COLO668 (cell line): ENCODE results near the gene CHST11.

Experiments used
- DNase-seq: peaks from one replicate; lab custom pipeline; 2025; ENCODE audit not compliant: unreplicated experiment; lab: John Stamatoyannopoulos, UW

Gene CHST11

GRCh38 chr12:104456417-104456949, at the start of gene CHST11:
Gene CHST11, plus strand, starts transcription at chr12:104456948.
- DNase-seq, result peak; percentile 89

DNA sequence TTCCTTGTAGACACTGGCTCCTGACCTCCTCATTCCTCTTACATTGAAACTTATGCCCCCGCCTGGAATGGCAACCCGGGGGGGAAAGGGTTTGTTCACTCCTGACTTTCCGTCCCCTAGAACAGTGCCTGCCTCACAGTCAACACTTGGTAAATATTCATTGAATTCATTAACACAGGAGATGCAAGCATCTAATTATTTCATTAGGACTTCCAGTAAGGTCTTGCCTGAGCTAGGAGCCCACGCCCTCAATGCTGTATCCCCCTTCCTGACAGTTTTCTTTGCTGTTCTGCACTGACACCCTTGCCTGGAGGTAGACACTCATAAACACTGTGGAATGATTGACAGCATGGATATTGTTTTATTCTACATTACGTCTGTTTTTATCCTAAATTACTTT, 49.3 kb upstream of the CHST11 start:
- no peak for DNase-seq

GRCh38 chr12:104407922-104408321, 48.8 kb upstream of the CHST11 start:
- DNase-seq, result no peak

DNA sequence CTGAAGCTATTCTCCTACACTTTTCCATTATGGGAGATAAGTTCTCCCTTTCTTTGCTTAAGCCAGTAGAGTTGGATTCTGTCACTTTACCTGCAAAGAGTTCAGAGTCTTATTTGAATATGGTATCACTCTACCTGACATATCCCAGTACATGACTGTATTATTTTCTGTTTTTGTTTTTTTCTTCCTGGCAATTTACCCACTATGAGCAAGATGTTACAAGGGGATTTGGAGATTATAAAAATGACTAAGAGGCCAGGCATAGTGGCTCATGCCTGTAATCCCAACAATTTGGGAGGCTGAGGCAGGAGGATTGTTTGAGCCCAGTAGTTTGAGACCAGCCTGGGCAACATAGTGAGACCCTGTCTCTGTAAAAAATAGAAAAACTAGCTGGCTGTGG, 46.4 kb upstream of the CHST11 start:
- DNase-seq, result no peak

GRCh38 chr12:104410786-104411185, 46.0 kb upstream of the CHST11 start:
- no peak for DNase-seq

DNA sequence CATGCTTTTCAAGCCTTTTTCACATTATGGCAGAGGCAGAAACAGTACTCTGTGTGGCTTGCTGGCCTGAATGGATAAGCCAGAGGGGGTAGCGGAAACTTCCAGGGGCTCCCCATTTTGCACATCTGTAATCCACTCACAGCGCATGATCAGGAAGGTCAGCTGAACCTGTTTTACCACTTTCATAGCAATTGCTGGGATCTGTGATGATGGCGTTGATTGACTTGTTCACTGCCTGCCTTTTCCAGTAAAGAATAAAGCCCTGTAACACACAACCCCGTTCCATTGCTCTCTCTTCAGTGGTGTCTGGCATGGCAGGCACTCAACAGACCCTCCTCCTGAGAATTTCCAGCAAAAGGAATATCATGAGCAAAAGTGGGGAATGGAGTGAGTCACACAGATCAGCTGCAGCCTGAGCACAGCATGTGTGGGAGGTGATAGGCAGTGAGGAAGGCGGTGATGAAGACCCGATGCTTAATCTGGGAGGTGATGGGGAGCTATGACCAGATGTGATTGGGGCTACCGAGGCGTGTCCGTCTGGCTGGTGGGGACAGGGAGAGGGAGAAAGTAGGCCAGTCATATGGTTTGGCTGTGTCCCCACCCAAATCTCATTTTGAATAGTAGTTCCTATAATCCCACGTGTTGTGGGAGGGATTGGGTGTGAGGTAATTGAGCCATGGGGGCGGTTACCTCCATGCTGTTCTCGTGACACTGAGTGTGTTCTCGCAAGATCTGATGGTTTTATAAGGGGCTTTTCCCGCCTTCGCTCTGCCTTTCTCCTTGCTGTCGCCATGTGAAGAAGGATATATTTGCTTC, 44.7 kb upstream of the CHST11 start:
- DNase-seq, result no peak

DNA sequence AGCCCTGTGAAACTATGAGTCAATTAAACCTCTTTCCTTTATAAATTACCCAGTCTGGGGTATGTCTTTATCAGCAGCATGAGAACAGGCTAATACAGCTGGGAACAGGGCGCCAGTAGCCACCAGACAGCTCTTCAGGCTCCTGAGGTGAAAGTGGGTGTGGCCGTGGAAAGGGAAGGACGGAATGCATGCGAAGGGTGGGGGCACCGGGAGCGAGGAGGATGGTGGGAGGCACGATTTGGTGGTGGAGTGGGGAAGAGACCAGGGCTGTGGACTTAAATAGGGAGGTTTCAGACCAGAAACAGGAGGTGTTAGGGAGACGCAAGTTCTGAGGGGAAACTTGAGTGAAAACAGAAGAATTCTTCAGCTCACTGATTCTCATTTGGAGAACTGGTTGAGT, 44.1 kb upstream of the CHST11 start:
- DNase-seq, result no peak

DNA sequence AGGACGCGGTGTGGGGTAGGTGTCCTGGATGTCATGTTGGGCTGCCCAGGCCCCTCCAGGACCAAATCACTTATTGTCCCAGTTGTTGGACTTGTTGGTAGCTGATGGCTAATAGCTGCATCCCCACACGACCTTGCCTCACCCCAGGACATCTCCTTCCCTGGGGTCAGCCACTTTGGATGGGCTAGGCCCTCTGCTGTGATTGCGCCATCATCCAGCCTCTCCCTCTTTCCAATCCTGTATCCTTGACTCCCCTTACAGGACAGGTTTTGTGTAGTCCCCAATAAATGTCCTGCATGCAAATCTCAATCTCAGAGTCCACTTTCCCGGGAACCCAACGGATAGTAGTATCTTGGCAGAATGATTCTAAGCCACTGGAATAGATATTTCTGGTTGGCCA, 43.4 kb upstream of the CHST11 start:
- no peak for DNase-seq

DNA sequence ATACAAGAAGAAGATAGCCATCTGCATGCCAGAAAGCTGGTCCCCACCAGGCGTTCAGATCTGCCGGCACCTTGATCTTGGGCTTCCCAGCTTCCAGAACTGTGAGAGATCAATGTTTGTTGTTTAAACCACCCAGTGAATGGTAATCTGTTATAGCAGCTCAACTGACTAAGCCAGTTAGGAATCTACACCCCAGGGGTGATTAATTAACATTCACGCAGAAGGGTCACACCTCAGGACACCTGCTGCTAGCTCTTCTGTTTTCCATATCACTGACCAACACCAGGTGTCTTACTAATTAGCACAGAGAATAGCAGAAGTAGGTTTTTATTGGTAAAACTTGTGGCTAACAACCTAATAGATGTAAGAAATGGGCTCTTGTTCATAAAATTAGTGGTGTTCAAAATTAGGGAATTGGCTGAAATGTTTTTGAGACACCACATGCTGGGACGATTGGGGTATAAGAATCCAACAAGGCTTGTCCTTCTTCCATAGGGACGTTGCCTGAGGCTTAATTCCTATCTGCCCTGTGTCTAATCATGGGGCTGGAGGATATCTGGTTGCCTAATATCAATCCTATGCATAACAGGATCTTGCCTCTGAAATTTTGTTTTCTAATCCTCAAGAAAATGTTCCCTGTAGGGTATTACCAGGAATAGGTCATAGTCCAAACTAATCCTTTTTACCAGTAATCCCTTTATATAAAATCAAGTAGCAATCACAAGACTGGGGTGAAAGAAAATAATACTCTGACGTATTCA, 42.0 kb upstream of the CHST11 start:
- DNase-seq, result peak; percentile 35

GRCh38 chr12:104415342-104415980, 41.3 kb upstream of the CHST11 start:
- no peak for DNase-seq

GRCh38 chr12:104416136-104416535, 40.6 kb upstream of the CHST11 start:
- DNase-seq, result no peak

- no peak for DNase-seq
Observed at GRCh38 chr12:104416585-104416984, 40.2 kb upstream of the CHST11 start.

DNA sequence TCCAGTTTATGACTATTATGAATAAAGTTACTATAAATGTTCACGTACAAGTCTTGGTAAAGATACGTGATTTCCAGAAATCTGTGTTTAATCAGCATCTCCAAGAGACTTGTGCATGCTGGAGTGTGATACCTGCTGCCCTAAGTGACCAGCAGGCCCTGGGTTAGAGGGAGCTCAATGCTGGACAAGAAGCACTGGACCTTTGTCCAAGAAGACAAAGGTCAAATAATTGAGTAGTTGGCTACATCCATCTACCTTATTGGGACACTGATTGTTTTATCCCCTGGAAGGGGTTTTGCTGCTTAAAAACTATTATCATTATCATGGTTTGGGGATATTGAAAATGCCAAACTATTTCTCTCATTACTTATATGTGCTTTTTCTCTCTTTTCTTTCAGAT, 37.0 kb upstream of the CHST11 start:
- no peak for DNase-seq

GRCh38 chr12:104420868-104421267, 35.9 kb upstream of the CHST11 start:
- no peak for DNase-seq

GRCh38 chr12:104421343-104421742, 35.4 kb upstream of the CHST11 start:
- DNase-seq, result no peak

DNA sequence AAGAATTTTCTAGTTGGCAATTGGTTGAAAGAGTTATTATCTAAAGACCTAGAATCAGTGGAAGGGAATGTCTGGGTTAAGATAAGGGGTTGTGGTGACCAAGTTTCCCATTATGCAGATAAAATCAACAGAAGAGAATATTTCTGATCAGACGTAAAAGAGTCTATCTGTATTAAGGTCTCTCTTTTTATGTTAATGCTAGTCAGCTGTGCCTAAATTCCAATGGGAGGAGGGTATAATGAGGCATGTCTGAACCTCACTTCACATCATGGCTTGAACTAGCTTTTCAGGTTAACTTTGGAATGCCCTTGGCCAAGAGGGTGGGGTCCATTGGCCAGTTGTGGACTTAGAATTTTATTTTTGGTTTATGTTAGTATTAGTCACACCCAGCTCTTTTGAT, 34.3 kb upstream of the CHST11 start:
- no peak for DNase-seq

DNA sequence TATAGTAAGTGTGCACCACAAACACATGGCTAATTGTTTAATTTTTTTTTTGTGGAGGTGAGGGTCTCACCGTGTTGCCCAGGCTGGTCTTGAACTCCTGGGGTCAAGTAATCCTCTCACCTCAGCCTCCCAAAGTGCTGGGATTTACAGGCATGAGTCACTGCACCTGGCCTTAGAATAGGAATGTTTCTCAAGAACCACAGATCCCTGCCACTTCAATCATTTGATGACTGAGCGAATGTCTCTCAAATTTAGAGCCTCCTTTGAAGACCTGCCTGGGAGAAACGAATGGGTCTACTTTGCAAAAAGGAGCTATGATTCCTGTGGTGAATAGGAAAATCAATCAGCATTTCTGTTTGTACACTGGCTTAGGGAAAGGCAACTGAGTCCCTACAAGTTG, 33.5 kb upstream of the CHST11 start:
- no peak for DNase-seq

- DNase-seq, result no peak
Observed at GRCh38 chr12:104423809-104424208, 32.9 kb upstream of the CHST11 start.

- no peak for DNase-seq
Observed at GRCh38 chr12:104424955-104425354, 31.8 kb upstream of the CHST11 start.

- DNase-seq, result no peak
Observed at GRCh38 chr12:104425614-104426013, 31.1 kb upstream of the CHST11 start.

- no peak for DNase-seq
Observed at GRCh38 chr12:104426926-104427546, 29.7 kb upstream of the CHST11 start.
